Measurements from ENCODE around the gene RNF217. TPM values are rescaled to one million over a fixed set of nuclear protein-coding genes. Genes with fewer than 3 reads are reported as not detected.

Gene RNF217
- total and polyA plus RNA-seq, 10 of the 15 experiments (the other 5 are each of a cell fraction or from before 2014, with no cell fraction given): under 0.01 to 11.7 (median 0.04) TPM; not detected in 3

GRCh38 chr6:125075741-125076481 is 113.7 kb downstream of the RNF217 start:
- no peaks in the 10 kb centered on the region for H3K9me3 ChIP-seq (replicated peaks; ENCODE audit: control insufficient read depth, insufficient read depth, low read length)
- SMC1A ChIA-PET (ENCODE audit: uncharacterized antibody, unreplicated experiment): no interaction called here
- H3K4me2 ChIP-seq (ENCODE audit: control insufficient read depth, insufficient read depth): no peak overlapping the region
- no peak overlapping the region for H3K27ac ChIP-seq (ENCODE audit: control insufficient read depth, insufficient read depth)
- no peaks in the 10 kb centered on the region for H4K20me1 ChIP-seq (ENCODE audit: control insufficient read depth, insufficient read depth)
- ATAC-seq (no peak), DNase-seq (ENCODE audit: low read depth, low spot score) (no peak), FAIRE-seq (no peak)
- no TSS peak for BruUV-seq (replicated peaks)
- H3K9ac ChIP-seq (ENCODE audit: control insufficient read depth, insufficient read depth, low read length): no peak overlapping the region
- H3K79me2 ChIP-seq (ENCODE audit: control insufficient read depth, insufficient read depth, low read length): no peaks in the 10 kb centered on the region
- no peak for TF ChIP-seq NR2C1 (IDR thresholded peaks at IDR 0.05)
- TF ChIP-seq MTA3 (IDR thresholded peaks at IDR 0.05; ENCODE audit: borderline replicate concordance, low read length): no peak
- TF ChIP-seq NFIC (IDR thresholded peaks at IDR 0.05; ENCODE audit: low read depth, low read length): no peak
- TF ChIP-seq JUNB (IDR thresholded peaks at IDR 0.05): no peak
- TF ChIP-seq, protein P1, sequence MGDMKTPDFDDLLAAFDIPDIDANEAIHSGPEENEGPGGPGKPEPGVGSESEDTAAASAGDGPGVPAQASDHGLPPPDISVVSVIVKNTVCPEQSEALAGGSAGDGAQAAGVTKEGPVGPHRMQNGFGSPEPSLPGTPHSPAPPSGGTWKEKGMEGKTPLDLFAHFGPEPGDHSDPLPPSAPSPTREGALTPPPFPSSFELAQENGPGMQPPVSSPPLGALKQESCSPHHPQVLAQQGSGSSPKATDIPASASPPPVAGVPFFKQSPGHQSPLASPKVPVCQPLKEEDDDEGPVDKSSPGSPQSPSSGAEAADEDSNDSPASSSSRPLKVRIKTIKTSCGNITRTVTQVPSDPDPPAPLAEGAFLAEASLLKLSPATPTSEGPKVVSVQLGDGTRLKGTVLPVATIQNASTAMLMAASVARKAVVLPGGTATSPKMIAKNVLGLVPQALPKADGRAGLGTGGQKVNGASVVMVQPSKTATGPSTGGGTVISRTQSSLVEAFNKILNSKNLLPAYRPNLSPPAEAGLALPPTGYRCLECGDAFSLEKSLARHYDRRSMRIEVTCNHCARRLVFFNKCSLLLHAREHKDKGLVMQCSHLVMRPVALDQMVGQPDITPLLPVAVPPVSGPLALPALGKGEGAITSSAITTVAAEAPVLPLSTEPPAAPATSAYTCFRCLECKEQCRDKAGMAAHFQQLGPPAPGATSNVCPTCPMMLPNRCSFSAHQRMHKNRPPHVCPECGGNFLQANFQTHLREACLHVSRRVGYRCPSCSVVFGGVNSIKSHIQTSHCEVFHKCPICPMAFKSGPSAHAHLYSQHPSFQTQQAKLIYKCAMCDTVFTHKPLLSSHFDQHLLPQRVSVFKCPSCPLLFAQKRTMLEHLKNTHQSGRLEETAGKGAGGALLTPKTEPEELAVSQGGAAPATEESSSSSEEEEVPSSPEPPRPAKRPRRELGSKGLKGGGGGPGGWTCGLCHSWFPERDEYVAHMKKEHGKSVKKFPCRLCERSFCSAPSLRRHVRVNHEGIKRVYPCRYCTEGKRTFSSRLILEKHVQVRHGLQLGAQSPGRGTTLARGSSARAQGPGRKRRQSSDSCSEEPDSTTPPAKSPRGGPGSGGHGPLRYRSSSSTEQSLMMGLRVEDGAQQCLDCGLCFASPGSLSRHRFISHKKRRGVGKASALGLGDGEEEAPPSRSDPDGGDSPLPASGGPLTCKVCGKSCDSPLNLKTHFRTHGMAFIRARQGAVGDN (IDR thresholded peaks at IDR 0.05): no peak
- TF ChIP-seq, protein P2, sequence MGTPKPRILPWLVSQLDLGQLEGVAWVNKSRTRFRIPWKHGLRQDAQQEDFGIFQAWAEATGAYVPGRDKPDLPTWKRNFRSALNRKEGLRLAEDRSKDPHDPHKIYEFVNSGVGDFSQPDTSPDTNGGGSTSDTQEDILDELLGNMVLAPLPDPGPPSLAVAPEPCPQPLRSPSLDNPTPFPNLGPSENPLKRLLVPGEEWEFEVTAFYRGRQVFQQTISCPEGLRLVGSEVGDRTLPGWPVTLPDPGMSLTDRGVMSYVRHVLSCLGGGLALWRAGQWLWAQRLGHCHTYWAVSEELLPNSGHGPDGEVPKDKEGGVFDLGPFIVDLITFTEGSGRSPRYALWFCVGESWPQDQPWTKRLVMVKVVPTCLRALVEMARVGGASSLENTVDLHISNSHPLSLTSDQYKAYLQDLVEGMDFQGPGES (IDR thresholded peaks at IDR 0.05): no peak
- no peak for TF ChIP-seq CEBPB (IDR thresholded peaks at IDR 0.05; ENCODE audit: borderline replicate concordance in 1 of 2, low read depth in 2 of 2, low read length in 2 of 2)
- no peak for TF ChIP-seq RELA (IDR thresholded peaks at IDR 0.05; ENCODE audit: borderline replicate concordance, partially characterized antibody)
- WGBS (ENCODE audit: insufficient coverage, insufficient replicate concordance, low lambda C conversion rate, missing lambda C conversion rate): 48% methylated on average over 4 of the region's 4 CpGs
- POLR2A ChIA-PET: no interaction called here
- RAD21 ChIA-PET (ENCODE audit: unreplicated experiment): no interaction called here
- intact Hi-C loops (cut with micrococcal nuclease; ENCODE audit: unreplicated experiment): no loop called here
- no peak overlapping the region for H3K4me3 ChIP-seq
- no peaks in the 10 kb centered on the region for H3K36me3 ChIP-seq (ENCODE audit: control insufficient read depth in 2 of 2, insufficient read depth in 2 of 2, low read length in 1 of 2)
- in situ Hi-C loops (cut with MboI): no loop called here
- CTCF ChIA-PET: no interaction called here
- no peaks in the 10 kb centered on the region for H3K4me1 ChIP-seq (ENCODE audit: control insufficient read depth, insufficient read depth, low read length)
- H2AFZ ChIP-seq (ENCODE audit: control insufficient read depth, low read depth, low read length): no peak overlapping the region
- no peaks in the 10 kb centered on the region for H3K27me3 ChIP-seq (replicated peaks in 1 of 2; ENCODE audit: control insufficient read depth in 2 of 2, insufficient read depth in 2 of 2, low read length in 1 of 2)
